Activated T-cell treated with anti-CD3 and anti-CD28 coated beads, Interleukin-2, amount 50 U/mL, for 72 hours (primary cell): ENCODE data around the gene HSP90AB1. TPM values are rescaled to one million over a fixed set of nuclear protein-coding genes. Genes with fewer than 3 reads are reported as not detected.

Source experiments
- ATAC-seq, 2 donors: fragments of 150-1000 bp; cut with Tn5 transposase; replicated peaks in 1 of 2; 2 replicates each; pipeline ENCODE4 v1.10.0; 2021; ENCODE audit warnings: moderate library complexity in 2 of 2, mild to moderate bottlenecking in 1 of 2
- DNase-seq, 2 donors: peaks; one replicate each; pipeline ENCODE4 v3.0.0; 2021 to 2022; ENCODE audit warnings: mixed read lengths in 1 of 2
- H3K27ac Mint-ChIP-seq: one replicate; pipeline ENCODE4 v1.8.0; 2022; ENCODE audit warnings: mild to moderate bottlenecking, moderate library complexity, mixed read lengths
- H3K27me3 Mint-ChIP-seq: one replicate; pipeline ENCODE4 v1.8.0; 2022; ENCODE audit warnings: low read depth, mixed read lengths
- H3K36me3 Mint-ChIP-seq, 2 donors: one replicate each; pipeline ENCODE4 v1.8.0; 2022; ENCODE audit warnings: mixed read lengths in 2 of 2, mild to moderate bottlenecking in 1 of 2; ENCODE audit not compliant: insufficient read depth in 2 of 2
- H3K4me1 Mint-ChIP-seq: one replicate; pipeline ENCODE4 v1.8.0; 2022; ENCODE audit warnings: low read depth, mixed read lengths
- H3K4me3 Mint-ChIP-seq, 2 donors: one replicate each; pipeline ENCODE4 v1.8.0; 2022; ENCODE audit warnings: mild to moderate bottlenecking in 2 of 2, mixed read lengths in 2 of 2, moderate library complexity in 2 of 2
- H3K9me3 Mint-ChIP-seq, 2 donors: one replicate each; pipeline ENCODE4 v1.8.0; 2022; ENCODE audit warnings: mixed read lengths in 2 of 2
- total RNA-seq, 2 donors: library from RNA; stranded (reverse); gene quantifications; one replicate each; pipeline ENCODE4 v1.2.3, GENCODE V29; 2022

Gene HSP90AB1
- total RNA-seq, 2 donors from 2014 or later: 915 to 1,109 TPM

- Mint-ChIP-seq H3K27me3 (peaks cover 36% of the 10 kb centered on the region), H3K4me3 (peak overlapping the region; percentile 99), H3K27ac (peak overlapping the region; percentile 7), H3K36me3 (peaks cover 10 to 15% of the 10 kb centered on the region in 2 donors), H3K4me1 (peaks cover 75% of the 10 kb centered on the region), H3K9me3 (no peaks in the 10 kb centered on the region)
- DNase-seq: no peak
- ATAC-seq: peak in 1 of 2 donors; percentile 58
These were observed 18.9 kb downstream of the HSP90AB1 start for GRCh38 chr6:44265722-44266233.

GRCh38 chr6:44266347-44266746 lies 19.4 kb downstream of the HSP90AB1 start:
- peak in 1 of 2 donors; percentile 20 for ATAC-seq

GRCh38 chr6:44267252-44267651 lies 20.4 kb downstream of the HSP90AB1 start:
- Mint-ChIP-seq H3K27ac (no peak overlapping the region), H3K27me3 (peaks cover 49% of the 10 kb centered on the region), H3K9me3 (no peaks in the 10 kb centered on the region), H3K4me3 (no peak overlapping the region), H3K36me3 (peaks cover 6 to 11% of the 10 kb centered on the region in 2 donors), H3K4me1 (peaks cover 65% of the 10 kb centered on the region)
- ATAC-seq (no peak), DNase-seq (no peak)

More at GRCh38 chr6:44266347-44266746, 19.4 kb downstream of the HSP90AB1 start:
- no peaks in the 10 kb centered on the region for H3K9me3 Mint-ChIP-seq
- H3K4me1 Mint-ChIP-seq: peaks cover 69% of the 10 kb centered on the region
- peaks cover 6 to 11% of the 10 kb centered on the region in 2 donors for H3K36me3 Mint-ChIP-seq
- peaks cover 40% of the 10 kb centered on the region for H3K27me3 Mint-ChIP-seq
- DNase-seq: peak in 1 of 2 donors; percentile 63
- H3K27ac Mint-ChIP-seq: peak overlapping the region; percentile 79
- peak overlapping the region; percentile 88 to 99 for H3K4me3 Mint-ChIP-seq

- Mint-ChIP-seq H3K36me3 (peaks cover 6 to 11% of the 10 kb centered on the region in 2 donors), H3K4me1 (peaks cover 56% of the 10 kb centered on the region), H3K9me3 (no peaks in the 10 kb centered on the region), H3K4me3 (no peak overlapping the region), H3K27me3 (peaks cover 58% of the 10 kb centered on the region), H3K27ac (peak overlapping the region; percentile 12)
- peak; percentile 62 to 71 for DNase-seq
- no peak for ATAC-seq
These were observed 21.3 kb downstream of the HSP90AB1 start for GRCh38 chr6:44268095-44268628.

GRCh38 chr6:44269178-44269920 lies 22.4 kb downstream of the HSP90AB1 start:
- Mint-ChIP-seq H3K4me1 (peaks cover 44% of the 10 kb centered on the region), H3K9me3 (no peaks in the 10 kb centered on the region), H3K4me3 (peak overlapping the region; percentile 53 to 75), H3K36me3 (peaks cover 5% of the 10 kb centered on the region in 2 donors), H3K27me3 (peaks cover 68% of the 10 kb centered on the region), H3K27ac (no peak overlapping the region)
- DNase-seq: no peak
- ATAC-seq: peak; percentile 57 to 59

- H3K27me3 Mint-ChIP-seq: peaks cover 74% of the 10 kb centered on the region
- H3K4me3 Mint-ChIP-seq: peak within 1 kb of the TSS; percentile 53 to 75
- DNase-seq: no peak
- peaks cover 41% of the 10 kb centered on the region for H3K4me1 Mint-ChIP-seq
- no peak within 1 kb of the TSS for H3K27ac Mint-ChIP-seq
- H3K9me3 Mint-ChIP-seq: no peaks in the 10 kb centered on the region
- peaks cover 0 to 2% of the 10 kb centered on the region in 2 donors for H3K36me3 Mint-ChIP-seq
- no peak for ATAC-seq
These were observed 23.1 kb downstream of the HSP90AB1 start, which contains the start of gene TMEM151B for GRCh38 chr6:44269921-44270525. Gene TMEM151B, plus strand, starts transcription at chr6:44270450. Its CDS starts 293 bp downstream, at chr6:44270743.

- H3K27ac Mint-ChIP-seq: no peak overlapping the region
- no peaks in the 10 kb centered on the region for H3K9me3 Mint-ChIP-seq
- H3K36me3 Mint-ChIP-seq: no peaks in the 10 kb centered on the region
- ATAC-seq (no peak), DNase-seq (no peak)
- peak overlapping the region; percentile 51 to 70 for H3K4me3 Mint-ChIP-seq
- peaks cover 74% of the 10 kb centered on the region for H3K27me3 Mint-ChIP-seq
- H3K4me1 Mint-ChIP-seq: peaks cover 39% of the 10 kb centered on the region
These were observed 23.9 kb downstream of the HSP90AB1 start for GRCh38 chr6:44270526-44271405.

- peaks cover 33% of the 10 kb centered on the region for H3K4me1 Mint-ChIP-seq
- DNase-seq: no peak
- no peak overlapping the region for H3K27ac Mint-ChIP-seq
- H3K4me3 Mint-ChIP-seq: peak overlapping the region; percentile 10 to 70
- H3K36me3 Mint-ChIP-seq: no peaks in the 10 kb centered on the region
- no peaks in the 10 kb centered on the region for H3K9me3 Mint-ChIP-seq
- peaks cover 74% of the 10 kb centered on the region for H3K27me3 Mint-ChIP-seq
- ATAC-seq: no peak
These were observed 24.5 kb downstream of the HSP90AB1 start for GRCh38 chr6:44271406-44271723.

- ATAC-seq (no peak), DNase-seq (no peak)
- H3K9me3 Mint-ChIP-seq: no peaks in the 10 kb centered on the region
- H3K27ac Mint-ChIP-seq: no peak overlapping the region
- H3K36me3 Mint-ChIP-seq: no peaks in the 10 kb centered on the region
- peaks cover 28% of the 10 kb centered on the region for H3K4me1 Mint-ChIP-seq
- no peak overlapping the region for H3K4me3 Mint-ChIP-seq
- H3K27me3 Mint-ChIP-seq: peaks cover 74% of the 10 kb centered on the region
These were observed 25.0 kb downstream of the HSP90AB1 start for GRCh38 chr6:44271914-44272313.

GRCh38 chr6:44272529-44272928 lies 25.6 kb downstream of the HSP90AB1 start:
- no peaks in the 10 kb centered on the region for H3K36me3 Mint-ChIP-seq
- H3K27ac Mint-ChIP-seq: no peak overlapping the region
- DNase-seq: no peak
- no peak for ATAC-seq
- peaks cover 74% of the 10 kb centered on the region for H3K27me3 Mint-ChIP-seq
- no peaks in the 10 kb centered on the region for H3K9me3 Mint-ChIP-seq
- H3K4me3 Mint-ChIP-seq: no peak overlapping the region
- peaks cover 21% of the 10 kb centered on the region for H3K4me1 Mint-ChIP-seq

GRCh38 chr6:44272999-44273566 lies 26.2 kb downstream of the HSP90AB1 start:
- no peaks in the 10 kb centered on the region for H3K36me3 Mint-ChIP-seq
- no peak overlapping the region for H3K4me3 Mint-ChIP-seq
- peaks cover 74% of the 10 kb centered on the region for H3K27me3 Mint-ChIP-seq
- no peak for ATAC-seq
- H3K9me3 Mint-ChIP-seq: no peaks in the 10 kb centered on the region
- no peak for DNase-seq
- peaks cover 17% of the 10 kb centered on the region for H3K4me1 Mint-ChIP-seq
- H3K27ac Mint-ChIP-seq: no peak overlapping the region

- no peak for ATAC-seq
- H3K27ac Mint-ChIP-seq: no peak overlapping the region
- no peaks in the 10 kb centered on the region for H3K9me3 Mint-ChIP-seq
- no peaks in the 10 kb centered on the region for H3K36me3 Mint-ChIP-seq
- no peak for DNase-seq
- peaks cover 15% of the 10 kb centered on the region for H3K4me1 Mint-ChIP-seq
- peaks cover 74% of the 10 kb centered on the region for H3K27me3 Mint-ChIP-seq
- H3K4me3 Mint-ChIP-seq: no peak overlapping the region
These were observed 26.7 kb downstream of the HSP90AB1 start for GRCh38 chr6:44273617-44274016.
